Activated T-helper 17 cell treated with anti-CD3 and anti-CD28 coated beads, Interleukin-2, amount 50 U/mL, for 72 hours (primary cell): ENCODE data around the gene ABCA1. TPM values are rescaled to one million over a fixed set of nuclear protein-coding genes. Genes with fewer than 3 reads are reported as not detected.
"Not testable (repeated sequence)": the region's sequence is repeated elsewhere in the genome, so short reads cannot be mapped to it uniquely, and the experiment has no call there.

ENCODE experiments used
- ATAC-seq: fragments of 150-1000 bp; cut with Tn5 transposase; replicated peaks from 2 replicates; pipeline ENCODE4 v1.10.0; 2021; ENCODE audit warnings: mild to moderate bottlenecking, moderate library complexity
- H3K27ac Mint-ChIP-seq: one replicate; pipeline ENCODE4 v1.8.0; 2022; ENCODE audit warnings: mixed read lengths
- H3K27me3 Mint-ChIP-seq: one replicate; pipeline ENCODE4 v1.8.0; 2022; ENCODE audit warnings: mixed read lengths
- H3K36me3 Mint-ChIP-seq: one replicate; pipeline ENCODE4 v1.8.0; 2022; ENCODE audit warnings: low read depth, mild to moderate bottlenecking, mixed read lengths
- H3K4me1 Mint-ChIP-seq: one replicate; pipeline ENCODE4 v1.8.0; 2022; ENCODE audit warnings: mixed read lengths
- H3K4me3 Mint-ChIP-seq: one replicate; pipeline ENCODE4 v1.8.0; 2022; ENCODE audit warnings: mild to moderate bottlenecking, mixed read lengths
- H3K9me3 Mint-ChIP-seq: one replicate; pipeline ENCODE4 v1.8.0; 2022; ENCODE audit warnings: mixed read lengths
- total RNA-seq, 2 donors: library from RNA; stranded (reverse); gene quantifications; one replicate each; pipeline ENCODE4 v1.2.3, GENCODE V29; 2022

The ABCA1 gene
- total RNA-seq, 2 donors from 2014 or later = 4.3 to 5.4 TPM

DNA sequence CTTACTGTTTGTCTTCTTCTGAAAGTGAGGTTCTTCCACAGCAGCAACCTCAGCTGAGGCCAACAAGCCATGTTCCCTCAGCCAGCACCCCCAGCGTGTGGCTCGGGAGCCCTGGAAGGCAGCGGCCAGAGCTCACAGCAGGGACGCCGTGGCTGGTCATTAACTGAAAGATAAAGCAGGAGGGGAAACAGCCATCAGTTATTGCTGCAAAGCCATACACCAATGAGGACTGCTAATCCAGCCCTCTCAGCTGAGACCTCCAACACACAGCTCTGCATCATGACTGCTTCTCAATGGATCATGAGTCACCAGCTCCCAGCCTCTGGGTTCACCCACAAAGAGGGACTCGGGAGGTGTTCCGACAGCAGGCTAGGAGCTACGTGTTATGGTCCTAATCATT lies 24.3 kb downstream of the ABCA1 start:
- Mint-ChIP-seq H3K27ac (no peak overlapping the region), H3K4me1 (no peaks in the 10 kb centered on the region), H3K27me3 (no peaks in the 10 kb centered on the region), H3K9me3 (no peaks in the 10 kb centered on the region), H3K36me3 (peaks cover 5% of the 10 kb centered on the region), H3K4me3 (no peak overlapping the region)
- no peak for ATAC-seq

DNA sequence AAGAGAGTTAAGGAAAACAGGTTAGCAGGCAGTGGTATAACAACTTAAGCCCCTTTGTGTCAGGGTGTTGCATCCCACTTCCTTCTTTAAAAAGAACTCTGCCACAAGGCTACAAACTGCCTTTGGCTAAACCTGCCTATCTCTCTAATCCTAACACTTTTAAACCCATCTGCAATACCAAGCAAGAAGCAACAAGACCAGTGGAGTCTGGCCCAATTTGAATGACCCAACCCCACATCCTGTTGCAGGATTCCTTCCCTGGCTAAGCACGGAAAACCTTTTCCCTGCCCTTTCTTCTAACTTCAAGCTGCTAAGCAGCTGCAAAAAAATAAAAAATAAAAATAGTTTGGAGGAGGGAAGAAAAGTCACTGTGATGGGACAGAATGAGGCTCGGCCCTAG lies 27.1 kb downstream of the ABCA1 start:
- Mint-ChIP-seq H3K9me3 (no peaks in the 10 kb centered on the region), H3K36me3 (peaks cover 7% of the 10 kb centered on the region), H3K27ac (no peak overlapping the region), H3K4me1 (no peaks in the 10 kb centered on the region), H3K27me3 (no peaks in the 10 kb centered on the region), H3K4me3 (no peak overlapping the region)
- no peak for ATAC-seq

DNA sequence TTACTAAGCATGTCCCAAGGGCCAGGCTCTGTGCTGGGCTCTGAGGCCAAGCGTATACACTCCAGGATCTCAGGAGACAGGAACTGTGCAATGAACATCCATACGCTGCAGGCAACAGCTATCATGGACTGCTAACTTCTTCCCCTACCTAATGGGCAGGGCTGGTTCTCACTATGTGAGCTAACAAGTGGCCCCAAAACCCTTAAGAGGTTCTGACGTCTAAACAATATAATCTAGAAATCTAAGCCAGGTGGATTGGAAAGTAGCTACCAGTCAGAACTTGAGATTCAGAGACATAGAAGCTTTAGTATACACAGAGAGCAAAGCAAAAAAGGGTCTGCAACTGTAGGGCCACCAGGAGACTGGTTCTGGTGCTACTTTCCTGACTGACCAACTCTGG lies 27.6 kb downstream of the ABCA1 start:
- no peaks in the 10 kb centered on the region for H3K27me3 Mint-ChIP-seq
- no peak for ATAC-seq
- H3K9me3 Mint-ChIP-seq = no peaks in the 10 kb centered on the region
- H3K4me3 Mint-ChIP-seq = no peak overlapping the region
- H3K27ac Mint-ChIP-seq = no peak overlapping the region
- H3K36me3 Mint-ChIP-seq = peaks cover 7% of the 10 kb centered on the region
- no peaks in the 10 kb centered on the region for H3K4me1 Mint-ChIP-seq

DNA sequence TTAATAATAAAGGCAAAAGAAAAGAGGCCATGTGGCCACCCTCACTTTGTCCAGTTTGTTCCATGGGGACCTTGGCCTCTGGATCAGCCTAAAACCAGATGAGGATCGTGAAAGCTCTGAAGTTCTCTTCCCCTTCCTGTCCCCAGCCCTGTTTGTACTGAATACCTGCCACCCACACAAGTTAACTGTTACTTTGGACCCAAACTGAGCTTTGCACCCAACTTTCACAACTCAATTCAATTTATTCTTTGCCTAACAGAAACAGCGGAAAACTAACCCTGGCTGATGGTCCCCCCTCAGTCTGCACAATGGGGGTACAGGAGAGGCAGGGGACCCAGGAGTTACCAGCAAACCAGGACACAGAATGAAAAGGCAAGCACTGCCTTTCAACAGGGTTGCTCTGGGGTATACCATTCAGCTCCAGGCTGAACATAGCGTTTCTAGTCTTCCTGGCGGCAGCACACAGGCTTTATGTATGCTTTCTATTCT lies 28.2 kb downstream of the ABCA1 start:
- ATAC-seq = no peak
- no peaks in the 10 kb centered on the region for H3K4me1 Mint-ChIP-seq
- H3K27me3 Mint-ChIP-seq = no peaks in the 10 kb centered on the region
- peaks cover 7% of the 10 kb centered on the region for H3K36me3 Mint-ChIP-seq
- no peak overlapping the region for H3K27ac Mint-ChIP-seq
- H3K9me3 Mint-ChIP-seq = no peaks in the 10 kb centered on the region
- no peak overlapping the region for H3K4me3 Mint-ChIP-seq

DNA sequence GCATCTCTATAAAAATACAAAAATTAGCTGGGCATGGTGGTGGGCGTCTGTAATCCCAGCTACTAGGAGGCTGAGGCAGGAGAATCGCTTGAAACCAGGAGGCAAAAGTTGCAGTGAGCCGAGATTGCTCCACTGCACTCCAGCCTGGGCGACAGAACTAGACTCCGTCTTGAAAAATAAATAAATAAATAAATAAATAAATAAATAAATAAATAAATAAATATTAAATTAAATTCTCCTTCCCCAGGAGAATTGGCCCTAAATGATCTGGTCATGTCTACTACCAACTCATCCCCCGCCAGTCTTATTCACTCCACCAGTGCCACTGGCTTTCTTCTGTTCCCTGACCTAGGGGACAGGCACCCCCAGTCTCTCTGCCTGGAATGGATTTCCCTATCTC lies 29.6 kb downstream of the ABCA1 start:
- not testable (repeated sequence) for H3K4me3 Mint-ChIP-seq, H3K4me1 Mint-ChIP-seq, H3K27ac Mint-ChIP-seq, H3K9me3 Mint-ChIP-seq, H3K36me3 Mint-ChIP-seq, H3K27me3 Mint-ChIP-seq, ATAC-seq

DNA sequence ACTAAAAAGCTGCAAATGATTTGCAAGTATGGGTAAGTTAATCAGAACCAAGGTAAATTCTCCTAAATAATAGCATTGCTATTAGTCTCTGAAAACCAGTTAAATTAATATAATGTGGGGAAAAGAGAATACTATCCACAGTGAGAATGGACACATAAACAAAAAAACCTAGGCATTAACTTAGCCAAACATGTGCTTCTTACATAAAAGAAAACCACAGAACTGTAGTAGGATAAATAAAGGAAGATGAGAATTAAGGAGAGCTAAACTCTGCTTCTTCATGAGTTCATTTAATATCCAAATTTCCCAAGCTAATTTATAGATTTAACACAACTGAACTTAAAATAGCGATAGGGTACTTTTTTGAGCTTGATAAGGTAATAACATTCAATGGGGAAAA lies 31.8 kb downstream of the ABCA1 start:
- no peak overlapping the region for H3K27ac Mint-ChIP-seq

DNA sequence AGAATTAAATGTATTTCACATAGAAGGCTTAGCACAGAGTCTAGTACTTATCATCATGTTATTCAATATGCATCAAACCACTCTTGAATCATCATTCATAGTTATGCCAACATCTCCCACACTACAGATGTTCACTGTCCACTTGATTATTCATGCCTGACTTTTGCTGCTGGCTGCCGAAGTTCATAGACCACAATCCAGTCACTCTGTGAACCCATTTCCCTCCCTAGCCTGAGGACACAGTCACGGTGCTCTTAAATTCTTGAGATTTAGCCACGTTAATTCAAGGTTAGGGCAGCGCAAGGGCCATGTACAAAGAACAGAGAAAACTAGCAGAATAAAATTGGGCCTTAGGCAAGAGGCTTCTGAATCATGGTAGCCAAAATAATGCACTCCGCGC lies 32.4 kb downstream of the ABCA1 start:
- Mint-ChIP-seq H3K27ac (no peak overlapping the region), H3K9me3 (no peaks in the 10 kb centered on the region), H3K4me1 (no peaks in the 10 kb centered on the region), H3K27me3 (no peaks in the 10 kb centered on the region), H3K36me3 (peaks cover 7% of the 10 kb centered on the region), H3K4me3 (no peak overlapping the region)
- no peak for ATAC-seq

More for the DNA sequence above, 31.8 kb downstream of the ABCA1 start:
- H3K9me3 Mint-ChIP-seq = no peaks in the 10 kb centered on the region
- ATAC-seq = no peak
- no peaks in the 10 kb centered on the region for H3K4me1 Mint-ChIP-seq
- H3K27me3 Mint-ChIP-seq = no peaks in the 10 kb centered on the region
- H3K36me3 Mint-ChIP-seq = peaks cover 7% of the 10 kb centered on the region
- H3K4me3 Mint-ChIP-seq = no peak overlapping the region

DNA sequence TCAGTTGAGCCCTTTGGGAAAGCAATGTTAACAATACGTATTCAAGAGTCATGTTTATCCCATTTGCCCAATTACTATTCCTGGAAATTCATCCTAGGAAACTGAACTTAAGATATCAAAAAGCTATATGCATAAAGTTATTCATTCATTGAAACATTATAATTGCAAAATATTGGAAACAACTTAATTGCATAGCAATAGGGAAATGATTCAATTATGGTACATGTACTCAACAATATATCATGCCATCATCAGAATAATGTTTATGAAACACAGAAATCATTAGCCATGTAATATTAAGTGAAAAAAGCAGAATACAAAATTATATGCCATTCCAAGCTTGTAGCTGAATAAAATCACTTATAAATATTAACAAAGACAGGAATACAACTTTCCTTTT lies 35.3 kb downstream of the ABCA1 start:
- Mint-ChIP-seq H3K27ac (no peak overlapping the region), H3K4me3 (no peak overlapping the region), H3K36me3 (peaks cover 5% of the 10 kb centered on the region), H3K4me1 (no peaks in the 10 kb centered on the region), H3K9me3 (no peaks in the 10 kb centered on the region), H3K27me3 (no peaks in the 10 kb centered on the region)
- no peak for ATAC-seq

DNA sequence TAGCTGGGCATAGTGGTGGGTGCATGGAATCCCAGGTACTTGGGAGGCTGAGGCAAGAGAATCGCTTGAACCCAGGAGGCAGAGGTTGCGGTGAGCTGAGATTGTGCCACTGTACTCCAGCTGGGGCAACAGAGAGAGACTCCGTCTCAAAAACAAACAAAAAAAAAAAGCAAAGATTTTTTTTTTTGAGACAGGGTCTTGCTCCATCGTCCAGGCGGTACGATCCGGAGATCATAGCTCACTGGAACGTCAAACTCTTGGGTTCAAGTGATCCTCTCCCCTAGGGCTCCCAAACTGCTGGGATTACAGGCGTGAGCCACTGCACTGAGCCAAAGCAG lies 37.6 kb downstream of the ABCA1 start:
- no peaks in the 10 kb centered on the region for H3K9me3 Mint-ChIP-seq
- H3K27me3 Mint-ChIP-seq = no peaks in the 10 kb centered on the region
- H3K4me1 Mint-ChIP-seq = peaks cover 5% of the 10 kb centered on the region
- no peak overlapping the region for H3K27ac Mint-ChIP-seq
- no peak overlapping the region for H3K4me3 Mint-ChIP-seq
- no peak for ATAC-seq
- peaks cover 25% of the 10 kb centered on the region for H3K36me3 Mint-ChIP-seq

DNA sequence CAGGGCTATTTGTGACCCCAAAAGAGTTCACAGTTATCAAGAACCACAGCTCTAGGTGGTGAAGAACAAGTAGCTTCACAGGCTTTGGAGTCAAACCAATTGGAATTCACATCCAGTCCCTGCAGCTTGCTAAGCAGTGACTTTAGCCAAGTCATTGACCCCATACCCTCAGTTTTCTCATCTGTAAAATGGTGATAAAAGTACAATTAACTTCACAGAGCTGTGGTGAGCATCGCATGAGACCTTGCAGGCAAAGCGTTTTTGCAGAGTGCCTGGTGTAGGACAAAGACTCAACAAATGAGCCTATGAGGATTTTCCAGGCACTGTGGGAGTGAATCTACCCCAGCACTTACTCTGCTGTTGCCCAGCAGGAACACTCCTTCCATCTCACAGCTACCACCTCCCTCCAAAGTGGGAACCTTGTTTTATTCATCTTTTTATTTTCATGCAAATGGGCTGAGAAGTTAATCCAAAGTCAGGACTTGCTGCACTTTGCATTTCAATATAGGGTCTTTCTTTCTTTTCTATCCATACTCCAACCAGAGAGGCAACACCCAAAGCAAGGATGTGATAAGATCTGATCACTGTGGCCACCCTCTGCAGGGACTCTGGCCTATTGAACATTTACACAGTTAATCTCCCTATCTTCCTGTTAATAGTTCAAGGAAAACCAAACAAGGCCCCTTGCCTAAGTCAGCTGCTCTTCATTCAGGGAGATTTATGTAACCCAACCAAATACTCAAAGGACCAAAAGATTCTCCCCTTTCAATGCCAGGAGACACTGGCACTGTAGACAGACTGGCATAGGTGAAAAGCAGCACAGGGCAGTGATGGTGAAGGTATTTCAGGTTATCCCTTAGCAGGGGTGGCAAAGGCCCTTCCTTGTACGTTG lies 41.9 kb downstream of the ABCA1 start:
- ATAC-seq = no peak
- H3K27me3 Mint-ChIP-seq = no peaks in the 10 kb centered on the region

DNA sequence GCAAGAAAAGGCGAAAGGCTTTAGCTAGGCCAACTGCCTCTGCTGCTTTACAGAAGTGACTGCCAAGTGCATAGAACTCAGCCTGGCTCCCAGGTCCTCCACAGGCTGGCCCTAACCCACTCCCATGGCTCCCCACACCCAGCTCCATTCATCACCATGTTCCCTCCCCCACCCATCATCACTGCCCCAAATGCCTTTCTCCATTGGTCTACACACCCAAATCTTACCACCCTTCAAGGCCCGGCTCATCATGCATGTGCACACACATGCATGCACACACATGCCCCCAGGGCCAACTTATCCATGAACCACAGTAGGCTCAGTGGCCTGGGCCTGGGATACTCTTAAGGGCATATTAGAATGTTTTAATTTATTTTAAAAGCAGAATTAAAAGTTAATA lies 44.8 kb downstream of the ABCA1 start:
- peaks cover 43% of the 10 kb centered on the region for H3K36me3 Mint-ChIP-seq

More for the DNA sequence above, 41.9 kb downstream of the ABCA1 start:
- no peak overlapping the region for H3K4me3 Mint-ChIP-seq
- no peak overlapping the region for H3K27ac Mint-ChIP-seq
- peaks cover 5% of the 10 kb centered on the region for H3K4me1 Mint-ChIP-seq
- H3K9me3 Mint-ChIP-seq = no peaks in the 10 kb centered on the region
- peaks cover 28% of the 10 kb centered on the region for H3K36me3 Mint-ChIP-seq

DNA sequence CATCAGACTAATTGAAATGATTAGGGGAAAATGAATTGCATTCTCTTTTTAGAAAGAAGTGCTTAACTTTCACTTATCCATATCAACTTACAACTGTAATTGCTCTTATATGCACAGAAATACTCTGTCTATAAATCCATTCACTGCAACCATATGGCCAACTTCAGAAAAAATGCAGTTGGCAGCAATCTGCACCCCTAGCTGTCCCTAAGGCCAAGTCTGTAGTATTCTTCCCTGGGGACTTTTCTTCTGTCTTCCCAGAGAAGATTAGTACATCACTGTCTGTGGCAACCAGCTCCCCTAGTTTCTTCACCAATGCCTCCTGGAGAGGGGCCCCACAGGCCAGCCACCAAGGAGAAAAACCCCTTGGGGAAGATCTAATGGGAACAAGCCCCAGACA lies 45.4 kb downstream of the ABCA1 start:
- no peak for ATAC-seq
- no peak overlapping the region for H3K4me3 Mint-ChIP-seq

More for the DNA sequence above, 44.8 kb downstream of the ABCA1 start:
- no peaks in the 10 kb centered on the region for H3K9me3 Mint-ChIP-seq
- no peak for ATAC-seq
- no peaks in the 10 kb centered on the region for H3K27me3 Mint-ChIP-seq
- H3K4me1 Mint-ChIP-seq = peaks cover 5% of the 10 kb centered on the region
- H3K27ac Mint-ChIP-seq = no peak overlapping the region
- no peak overlapping the region for H3K4me3 Mint-ChIP-seq

DNA sequence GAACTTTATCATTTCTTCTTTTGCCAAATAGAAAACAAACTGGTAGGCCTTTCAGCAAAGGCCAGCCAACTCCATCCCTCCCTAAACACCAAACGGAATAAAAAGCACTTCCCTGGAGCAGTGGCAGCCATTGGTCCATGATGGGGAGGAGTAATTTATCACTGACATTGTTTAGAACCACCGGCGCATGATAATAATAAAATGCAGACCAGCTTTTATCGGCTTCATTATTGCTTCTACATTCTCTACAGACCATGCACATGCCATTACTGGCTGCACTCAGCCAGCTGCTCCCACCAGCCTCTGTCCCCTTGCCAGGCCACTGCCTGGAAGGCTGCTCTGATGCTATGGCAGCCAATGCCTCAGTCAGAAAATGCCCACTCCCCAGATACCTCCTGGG lies 45.9 kb downstream of the ABCA1 start:
- Mint-ChIP-seq H3K27ac (no peak overlapping the region), H3K4me3 (no peak overlapping the region), H3K36me3 (peaks cover 32% of the 10 kb centered on the region), H3K9me3 (no peaks in the 10 kb centered on the region), H3K4me1 (peaks cover 5% of the 10 kb centered on the region), H3K27me3 (no peaks in the 10 kb centered on the region)
- no peak for ATAC-seq

More for the DNA sequence above, 45.4 kb downstream of the ABCA1 start:
- Mint-ChIP-seq H3K9me3 (no peaks in the 10 kb centered on the region), H3K27ac (no peak overlapping the region), H3K27me3 (no peaks in the 10 kb centered on the region), H3K36me3 (peaks cover 37% of the 10 kb centered on the region), H3K4me1 (peaks cover 5% of the 10 kb centered on the region)

DNA sequence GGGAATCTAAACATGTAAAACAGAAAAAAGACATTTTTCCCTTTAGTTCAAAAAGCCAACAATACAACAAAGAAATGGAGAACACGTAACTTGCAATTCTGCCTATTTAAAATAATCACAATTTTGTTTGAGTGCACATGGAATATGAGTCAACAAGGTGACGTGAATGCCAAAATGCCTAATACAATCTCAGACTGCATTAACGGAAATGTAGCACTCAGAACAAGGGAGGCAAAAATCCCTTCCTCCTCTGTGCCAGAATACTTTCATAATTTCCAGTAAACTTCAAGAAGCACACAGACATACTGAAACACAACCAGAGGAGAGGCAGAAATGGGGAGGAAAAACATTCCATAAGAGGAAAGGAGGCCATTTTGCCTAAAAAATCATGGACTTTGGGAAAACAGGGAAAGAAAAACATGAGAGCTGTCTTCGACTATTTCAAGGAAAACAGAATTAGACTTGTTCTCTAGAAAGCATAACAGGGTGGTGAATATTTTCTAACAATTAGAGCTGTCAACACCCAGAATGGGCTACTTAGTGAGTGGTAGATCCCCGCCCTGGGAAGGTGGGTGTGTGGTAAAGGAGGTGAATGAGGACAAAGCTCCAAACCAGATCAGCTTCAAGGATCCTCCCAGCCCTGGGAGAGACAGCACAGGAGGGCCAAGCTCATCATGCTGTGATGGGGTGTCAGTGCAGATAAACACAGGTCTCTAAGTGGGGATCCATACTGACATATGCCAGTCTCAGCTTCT lies 48.2 kb downstream of the ABCA1 start:
- no peak overlapping the region for H3K27ac Mint-ChIP-seq
- H3K36me3 Mint-ChIP-seq = peaks cover 15% of the 10 kb centered on the region
- H3K9me3 Mint-ChIP-seq = no peaks in the 10 kb centered on the region
- ATAC-seq = no peak
- no peaks in the 10 kb centered on the region for H3K27me3 Mint-ChIP-seq
- no peak overlapping the region for H3K4me3 Mint-ChIP-seq
- no peaks in the 10 kb centered on the region for H3K4me1 Mint-ChIP-seq

DNA sequence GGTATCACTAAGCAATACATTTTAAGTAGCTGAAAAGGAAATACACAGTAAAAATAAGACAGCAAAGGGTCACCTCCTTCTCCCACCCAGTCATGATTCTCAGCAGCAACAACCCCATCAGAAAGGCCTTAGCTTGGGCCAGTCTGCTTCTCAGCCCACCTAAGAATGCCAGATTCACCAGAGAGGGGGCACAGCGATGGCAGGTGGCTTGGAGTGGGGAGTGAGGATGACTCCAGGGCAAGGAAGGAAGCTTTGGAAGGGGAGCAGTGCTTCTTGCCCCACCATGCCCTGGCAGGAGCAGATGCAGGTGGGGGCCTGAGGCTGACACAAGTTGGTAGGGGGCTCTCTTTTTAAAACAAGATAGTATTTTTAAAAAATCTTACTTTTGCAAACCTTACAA lies 51.4 kb downstream of the ABCA1 start:
- Mint-ChIP-seq H3K4me3 (no peak overlapping the region), H3K9me3 (no peaks in the 10 kb centered on the region), H3K4me1 (no peaks in the 10 kb centered on the region), H3K27me3 (no peaks in the 10 kb centered on the region), H3K27ac (no peak overlapping the region), H3K36me3 (peaks cover 15% of the 10 kb centered on the region)
- ATAC-seq = no peak
